ENCODE measurements around the gene DDIT3.
"Not testable (repeated sequence)": the region's sequence is repeated elsewhere in the genome, so short reads cannot be mapped to it uniquely, and the experiment has no call there.

DDIT3 gene

DNA sequence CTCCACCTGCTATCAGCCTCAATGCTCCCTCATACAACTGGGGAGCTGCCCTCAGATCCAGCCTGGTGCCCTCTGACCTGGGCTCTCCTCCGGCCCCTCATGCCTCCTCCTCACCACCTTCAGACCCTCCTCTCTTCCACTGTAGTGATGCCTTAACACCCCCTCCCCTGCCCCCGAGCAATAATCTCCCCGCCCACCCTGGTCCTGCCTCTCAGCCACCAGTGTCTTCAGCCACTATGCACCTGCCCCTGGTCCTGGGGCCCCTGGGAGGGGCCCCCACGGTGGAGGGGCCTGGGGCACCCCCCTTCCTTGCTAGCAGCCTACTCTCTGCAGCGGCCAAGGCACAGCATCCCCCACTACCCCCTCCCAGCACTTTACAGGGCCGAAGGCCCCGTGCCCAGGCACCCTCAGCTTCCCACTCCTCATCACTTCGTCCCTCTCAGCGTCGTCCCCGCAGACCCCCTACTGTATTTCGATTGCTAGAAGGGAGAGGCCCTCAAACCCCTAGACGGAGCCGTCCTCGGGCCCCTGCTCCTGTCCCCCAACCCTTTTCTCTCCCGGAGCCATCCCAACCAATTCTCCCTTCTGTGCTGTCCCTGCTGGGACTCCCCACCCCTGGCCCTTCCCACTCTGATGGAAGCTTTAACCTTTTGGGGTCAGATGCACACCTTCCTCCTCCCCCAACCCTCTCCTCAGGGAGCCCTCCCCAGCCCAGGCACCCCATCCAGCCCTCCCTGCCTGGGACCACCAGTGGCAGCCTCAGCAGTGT is 5.5 kb upstream of the DDIT3 start:
- no peak for DNase-seq (ENCODE audit: low read depth)

DNA sequence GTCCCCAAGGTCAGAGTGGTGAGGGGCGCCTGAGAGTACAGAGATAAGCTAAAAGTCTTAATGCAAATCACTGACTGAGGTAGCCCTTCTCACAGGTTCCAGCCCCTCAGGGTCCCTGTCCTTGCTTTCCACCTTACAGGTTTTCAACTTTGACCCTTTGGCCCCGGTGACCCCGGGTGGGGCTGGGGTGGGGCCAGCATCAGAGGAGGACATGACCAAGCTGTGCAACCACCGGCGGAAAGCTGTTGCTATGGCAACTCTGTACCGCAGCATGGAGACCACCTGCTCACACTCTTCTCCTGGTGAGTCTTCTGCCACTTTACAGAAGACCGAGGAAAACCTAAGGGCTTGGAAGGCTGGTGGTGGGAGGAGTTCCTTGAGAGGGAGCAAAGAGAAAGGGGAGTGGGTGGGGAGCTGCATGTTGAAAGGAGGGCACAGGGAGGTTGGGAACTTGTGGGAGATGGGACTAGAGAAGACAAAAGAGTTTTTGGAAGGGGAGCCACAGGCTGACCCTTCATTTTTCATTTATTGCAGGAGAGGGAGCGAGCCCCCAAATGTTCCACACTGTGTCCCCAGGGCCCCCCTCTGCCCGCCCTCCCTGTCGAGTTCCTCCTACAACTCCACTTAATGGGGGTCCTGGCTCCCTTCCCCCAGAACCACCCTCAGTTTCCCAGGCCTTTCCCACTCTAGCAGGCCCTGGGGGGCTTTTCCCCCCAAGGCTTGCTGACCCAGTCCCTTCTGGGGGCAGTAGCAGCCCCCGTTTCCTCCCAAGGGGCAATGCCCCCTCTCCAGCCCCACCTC is 4.7 kb upstream of the DDIT3 start:
- DNase-seq (ENCODE audit: low read depth) = no peak

GRCh38 chr12:57523706-57524614 is 3.6 kb upstream of the DDIT3 start:
- no peak for DNase-seq (ENCODE audit: low read depth)

- peak; percentile 56 for DNase-seq (ENCODE audit: low read depth)
These were observed 2.8 kb upstream of the DDIT3 start for GRCh38 chr12:57522887-57523705.

DNA sequence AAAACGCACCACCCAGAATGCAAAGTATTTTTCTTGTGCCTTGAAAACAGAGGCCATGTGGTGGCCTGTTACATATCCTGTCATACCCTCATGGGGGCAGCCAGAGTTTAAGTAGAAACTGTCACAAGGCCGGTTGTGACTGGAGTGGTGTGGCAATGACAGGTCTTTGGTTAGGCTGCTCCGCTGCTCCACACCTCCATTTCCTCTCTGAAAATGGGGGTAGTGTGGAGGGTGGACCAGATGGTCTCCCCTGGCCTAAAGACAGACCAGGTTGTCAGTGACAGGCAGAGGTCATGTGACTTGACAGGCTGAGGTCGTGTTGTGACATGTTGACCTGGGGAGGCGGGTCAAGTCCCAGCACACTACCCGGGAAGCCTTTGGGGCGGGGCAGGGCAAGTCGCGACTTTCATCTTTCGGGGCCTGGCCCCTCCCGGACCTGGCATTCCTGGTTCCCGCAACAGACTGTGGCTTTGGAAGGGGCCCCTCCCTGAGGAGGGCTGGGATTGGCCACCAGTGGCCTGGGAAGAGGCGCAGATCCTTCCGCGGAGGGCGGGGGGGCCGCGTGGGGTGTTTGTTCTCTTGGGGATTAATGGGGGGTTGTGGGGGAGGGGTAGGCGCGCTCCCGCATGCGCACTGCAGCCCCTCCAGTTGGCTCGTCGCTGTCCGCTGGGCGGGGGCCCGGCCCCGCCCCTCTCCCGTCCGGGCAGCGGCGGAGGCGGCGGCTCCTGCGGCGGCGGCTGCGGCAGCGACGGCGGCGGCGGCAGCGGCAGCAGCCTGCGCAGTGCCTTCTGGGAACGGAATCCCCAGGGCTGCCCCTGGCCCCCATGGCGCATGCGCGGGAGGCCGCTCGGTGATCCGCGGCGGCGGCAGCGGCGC is 1.9 kb upstream of the DDIT3 start, which contains the start of gene MBD6:
TSS of gene MBD6 (plus strand) at position 814 of the 876 bp plus-strand sequence. CDS start 1,480 bp downstream, outside the sequence.
- peak; percentile 92 for DNase-seq (ENCODE audit: low read depth)

DNA sequence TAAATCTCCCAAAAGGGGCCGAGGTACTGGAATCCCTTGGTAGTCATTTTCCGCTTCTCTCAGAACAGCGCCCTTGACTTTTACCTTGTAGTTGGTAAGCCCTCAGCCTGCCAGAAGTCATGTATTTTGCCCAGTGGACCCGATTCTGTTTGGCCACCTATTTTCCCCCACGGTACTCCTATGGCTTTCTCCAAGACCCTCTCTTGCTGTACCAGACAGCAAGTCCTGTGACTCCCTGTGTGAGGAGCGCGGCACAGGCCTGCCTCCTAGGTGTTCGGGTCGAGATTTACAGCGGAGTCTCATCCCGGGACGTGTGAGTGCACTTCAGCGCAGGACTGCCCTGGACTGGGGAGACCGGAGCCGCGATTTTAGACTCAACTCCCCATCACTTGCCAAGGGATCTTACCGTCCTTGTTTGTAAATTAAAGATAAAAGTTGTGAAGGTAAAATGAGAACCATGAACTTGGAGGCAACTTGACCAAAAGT is 1.3 kb upstream of the DDIT3 start:
- DNase-seq (ENCODE audit: low read depth) = peak; percentile 53

GRCh38 chr12:57519796-57520052 is 590 bp downstream of the DDIT3 start:
- no peak for DNase-seq (ENCODE audit: low read depth)

DNA sequence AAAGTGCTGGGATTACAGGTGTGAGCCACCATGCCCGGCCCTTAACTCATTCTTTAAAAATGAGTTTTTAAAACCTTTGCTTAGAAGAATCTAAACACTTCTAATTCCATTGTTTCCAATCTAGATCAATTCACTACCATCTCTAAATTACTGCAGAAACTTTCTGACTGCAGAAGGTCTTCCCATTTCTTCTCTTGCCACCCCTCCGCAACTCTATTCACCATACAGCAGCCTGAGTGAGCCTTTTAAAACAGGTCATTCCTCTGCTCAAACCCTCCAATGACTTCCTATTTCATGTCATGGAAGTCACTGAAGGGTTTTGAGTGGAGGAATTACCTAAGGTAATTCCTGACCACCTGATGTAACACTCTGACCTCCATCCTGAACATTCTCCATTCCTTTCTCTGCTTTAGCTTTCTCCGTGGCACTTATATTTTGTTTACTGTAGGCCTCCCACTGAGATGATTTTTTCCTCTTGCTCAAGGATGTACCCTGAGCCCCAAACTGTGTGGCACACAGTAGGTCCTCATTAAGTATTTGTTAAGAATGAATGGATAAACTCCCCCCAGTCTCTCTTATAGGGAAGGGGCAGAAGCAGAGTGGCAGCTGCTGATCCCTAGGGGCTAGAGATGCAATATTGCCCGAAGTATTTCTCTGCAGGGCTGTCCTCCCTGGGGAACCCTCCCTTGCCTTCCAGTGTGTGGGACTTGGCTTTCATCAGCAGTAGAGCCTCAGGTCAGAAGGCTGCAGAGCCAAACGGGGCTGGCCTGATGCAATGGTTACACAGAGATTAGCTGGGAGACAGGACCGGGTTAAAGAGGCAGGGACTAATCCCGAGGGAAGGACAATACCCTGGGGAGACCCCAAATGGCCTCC is 1.2 kb downstream of the DDIT3 start:
- peak; percentile 53 for DNase-seq (ENCODE audit: low read depth)

GRCh38 chr12:57518176-57518919 is 2.0 kb downstream of the DDIT3 start:
- no peak for DNase-seq (ENCODE audit: low read depth)

DNA sequence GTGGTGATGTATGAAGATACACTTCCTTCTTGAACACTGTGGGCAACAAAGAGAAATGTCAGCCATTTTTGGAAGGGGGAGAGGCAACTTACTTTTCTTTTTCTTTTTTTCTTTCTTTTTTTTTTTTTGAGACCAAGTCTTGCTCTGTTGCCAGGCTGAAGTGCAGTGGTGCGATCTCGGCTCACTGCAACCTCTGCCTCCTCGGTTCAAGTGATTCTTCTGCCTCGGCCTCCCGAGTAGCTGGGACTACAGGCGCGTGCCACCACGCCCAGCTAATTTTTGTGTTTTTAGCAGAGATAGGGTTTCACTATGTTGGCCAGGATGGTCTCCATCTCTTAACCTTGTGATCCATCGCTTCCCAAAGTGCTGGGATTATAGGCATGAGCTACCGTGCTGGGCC is 2.6 kb downstream of the DDIT3 start:
- DNase-seq (ENCODE audit: low read depth) = not testable (repeated sequence)

- peak; percentile 59 for DNase-seq (ENCODE audit: low read depth)
These were observed 3.1 kb downstream of the DDIT3 start for GRCh38 chr12:57517187-57517586.

- DNase-seq (ENCODE audit: low read depth) = no peak
These were observed 3.6 kb downstream of the DDIT3 start for GRCh38 chr12:57516617-57517153.

GRCh38 chr12:57515934-57516541 is 4.3 kb downstream of the DDIT3 start:
- no peak for DNase-seq (ENCODE audit: low read depth)

DNA sequence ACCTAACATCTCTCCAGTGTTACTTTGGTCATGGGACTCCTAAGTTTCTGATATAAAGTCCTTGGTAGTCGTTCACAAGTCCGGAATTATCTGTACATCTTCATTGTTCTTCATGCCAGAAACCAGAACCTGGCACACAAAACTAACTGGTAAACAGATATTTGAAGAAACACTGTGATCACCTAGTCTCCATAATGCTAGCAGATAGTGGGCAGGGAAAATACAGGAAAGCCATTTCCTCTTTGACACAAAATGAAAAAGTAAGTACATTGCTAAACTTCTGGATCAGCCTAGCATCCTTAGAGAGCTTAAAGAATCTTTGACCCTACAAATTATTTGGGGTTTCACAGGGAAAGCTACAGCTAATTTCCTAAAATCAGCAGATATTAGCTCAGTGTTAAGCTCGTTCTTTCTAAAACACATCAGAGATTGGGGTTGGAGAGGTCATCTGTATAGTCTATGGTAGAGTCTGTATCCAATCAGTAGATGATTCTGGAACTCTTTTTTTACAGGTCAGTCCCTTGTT is 4.8 kb downstream of the DDIT3 start:
- DNase-seq (ENCODE audit: low read depth) = no peak

- DNase-seq (ENCODE audit: low read depth) = no peak
These were observed 5.5 kb downstream of the DDIT3 start for GRCh38 chr12:57514720-57515407.

DNA sequence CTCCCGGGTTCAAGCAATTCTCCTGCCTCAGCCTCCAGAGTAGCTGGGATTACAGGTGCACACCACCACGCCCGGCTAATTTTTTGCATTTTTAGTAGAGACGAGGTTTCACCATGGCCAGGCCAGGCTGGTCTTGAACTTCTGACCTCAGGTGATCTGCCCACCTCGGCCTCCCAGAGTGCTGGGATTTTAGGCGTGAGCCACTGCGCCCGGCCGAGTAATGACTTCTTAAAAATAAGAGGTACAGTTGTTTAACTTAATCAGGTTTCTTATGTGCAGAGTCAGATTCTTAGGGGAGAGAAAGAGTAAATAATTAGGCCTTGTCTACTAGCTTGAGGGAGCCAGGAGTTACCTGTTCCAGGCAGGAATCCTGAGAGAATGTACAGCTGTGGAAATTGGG is 6.1 kb downstream of the DDIT3 start:
- DNase-seq (ENCODE audit: low read depth) = not testable (repeated sequence)

- not testable (repeated sequence) for DNase-seq (ENCODE audit: low read depth)
These were observed 6.6 kb downstream of the DDIT3 start for GRCh38 chr12:57513677-57514076.
